ENCODE measurements around the gene SNX25. TPM values are rescaled to one million over a fixed set of nuclear protein-coding genes. Genes with fewer than 3 reads are reported as not detected.

The SNX25 gene
- total RNA-seq, 1 experiment from 2014 or later, result 16.7 TPM

- TF ChIP-seq SIN3A (IDR thresholded peaks at IDR 0.05; ENCODE audit: borderline replicate concordance, insufficient read depth, low read depth, low read length) (no peak), CTCF (IDR thresholded peaks at IDR 0.05) (no peak), TCF7L2 (IDR thresholded peaks at IDR 0.05; ENCODE audit: low read depth, low read length) (no peak), POLR2AphosphoS5 (IDR thresholded peaks at IDR 0.05; ENCODE audit: low read depth, low read length) (no peak), REST (IDR thresholded peaks at IDR 0.05; ENCODE audit: insufficient read depth in 1 of 2, low read depth in 2 of 2, low read length in 1 of 2) (no peak)
- CTCF ChIA-PET, result no interaction called here
- POLR2A ChIA-PET, result no interaction called here
Measured at GRCh38 chr4:185249105-185249504, 39.7 kb downstream of the SNX25 start.

GRCh38 chr4:185254434-185254833 is 45.0 kb downstream of the SNX25 start:
- no peak for ATAC-seq

More at GRCh38 chr4:185249105-185249504, 39.7 kb downstream of the SNX25 start:
- intact Hi-C loops (cut with micrococcal nuclease; ENCODE audit: unreplicated experiment) (no loop called here), in situ Hi-C loops (cut with HindIII; ENCODE audit: low pct_unique_long_range_greater_than_20kb, low sequenced_read_pairs) (no loop called here)
- Histone ChIP-seq H3K9me3 (ENCODE audit: control insufficient read depth, insufficient read depth, low read depth, low read length) (no peaks in the 10 kb centered on the region), H3K27me3 (ENCODE audit: control insufficient read depth, insufficient read depth, low read length) (no peaks in the 10 kb centered on the region), H3K4me3 (ENCODE audit: low read depth in 2 of 2, low read length in 2 of 2) (no peak overlapping the region), H3K36me3 (ENCODE audit: control insufficient read depth, insufficient read depth, low read length) (no peaks in the 10 kb centered on the region), H3K27ac (ENCODE audit: low read length) (no peak overlapping the region), H3K4me1 (ENCODE audit: control insufficient read depth, insufficient read depth, low read length) (no peaks in the 10 kb centered on the region)
- no TSS peak for BruUV-seq (replicated peaks)
- DNase-seq (ENCODE audit: low read depth, low spot score) (no peak), ATAC-seq (no peak)

More at GRCh38 chr4:185254434-185254833, 45.0 kb downstream of the SNX25 start:
- intact Hi-C loops (cut with micrococcal nuclease; ENCODE audit: unreplicated experiment), result no loop called here
- CTCF ChIA-PET, result no interaction called here
- POLR2A ChIA-PET, result no interaction called here
- no peak overlapping the region for H3K4me3 ChIP-seq (ENCODE audit: low read depth in 2 of 2, low read length in 2 of 2)
- no peaks in the 10 kb centered on the region; the same call in 1 of the 2 replicates for H3K36me3 ChIP-seq (ENCODE audit: control insufficient read depth, insufficient read depth, low read length)
- no TSS peak for BruUV-seq (replicated peaks)
- H3K27me3 ChIP-seq (ENCODE audit: control insufficient read depth, insufficient read depth, low read length), result no peaks in the 10 kb centered on the region
- no peak for TF ChIP-seq CTCF (IDR thresholded peaks at IDR 0.05)
- TF ChIP-seq SIN3A (IDR thresholded peaks at IDR 0.05; ENCODE audit: borderline replicate concordance, insufficient read depth, low read depth, low read length), result no peak
- TF ChIP-seq REST (IDR thresholded peaks at IDR 0.05; ENCODE audit: insufficient read depth in 1 of 2, low read depth in 2 of 2, low read length in 1 of 2), result no peak
- TF ChIP-seq POLR2AphosphoS5 (IDR thresholded peaks at IDR 0.05; ENCODE audit: low read depth, low read length), result no peak
- TF ChIP-seq TCF7L2 (IDR thresholded peaks at IDR 0.05; ENCODE audit: low read depth, low read length), result no peak
- no peak for DNase-seq (ENCODE audit: low read depth, low spot score)
- no peak overlapping the region for H3K27ac ChIP-seq (ENCODE audit: low read length)
- no peaks in the 10 kb centered on the region for H3K4me1 ChIP-seq (ENCODE audit: control insufficient read depth, insufficient read depth, low read length)
- in situ Hi-C loops (cut with HindIII; ENCODE audit: low pct_unique_long_range_greater_than_20kb, low sequenced_read_pairs), result no loop called here
- H3K9me3 ChIP-seq (ENCODE audit: control insufficient read depth, insufficient read depth, low read depth, low read length), result no peaks in the 10 kb centered on the region
